MM.1S (cell line): ENCODE measurements around the gene C3.
A peak's percentile ranks its signal among the peaks of the same experiment; 100 is the strongest.

Source experiments
- EZH2 ChIP-seq: fragments of 300-600 bp; sonication (generic); optimal IDR thresholded peaks from 2 replicates; pipeline ENCODE3; 2017; ENCODE audit warnings: low read depth, mild to moderate bottlenecking, antibody characterized with exemption, low read length, mixed read lengths
- EZH2phosphoT487 ChIP-seq: fragments of 300-600 bp; sonication (generic); IDR thresholded peaks from 2 replicates; pipeline ENCODE4 v1.6.1; 2018; ENCODE audit warnings: antibody characterized with exemption, low read length
- TF ChIP-seq, protein P1 (sequence below): fragments of 300-600 bp; sonication (generic); IDR thresholded peaks from 2 replicates; pipeline ENCODE4 v1.5.1; 2016; ENCODE audit warnings: antibody characterized with exemption, low read length, mixed read lengths

DNA sequence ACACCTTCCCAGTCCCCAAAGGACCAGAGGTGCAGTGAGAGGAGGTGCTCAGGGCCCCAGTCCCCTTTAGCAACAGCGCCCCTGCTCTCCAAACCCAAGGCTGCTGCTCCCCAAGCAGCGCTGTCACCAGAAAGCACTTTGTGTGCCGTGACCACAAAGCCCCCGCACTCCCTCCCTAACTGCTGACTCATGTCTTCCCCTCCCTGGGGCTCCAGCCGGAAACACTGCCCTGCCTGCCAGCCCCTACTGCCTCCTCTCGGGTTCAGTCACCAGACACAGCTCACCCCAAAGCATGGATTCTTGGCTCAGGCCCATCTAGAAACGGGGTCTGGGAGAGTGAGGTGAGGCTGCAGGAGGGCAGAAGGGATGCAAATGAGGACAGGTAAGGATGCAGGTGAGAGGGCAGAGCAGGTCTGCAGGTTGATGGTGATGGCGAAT is 45.6 kb downstream of the C3 start:
- TF ChIP-seq, protein P1, sequence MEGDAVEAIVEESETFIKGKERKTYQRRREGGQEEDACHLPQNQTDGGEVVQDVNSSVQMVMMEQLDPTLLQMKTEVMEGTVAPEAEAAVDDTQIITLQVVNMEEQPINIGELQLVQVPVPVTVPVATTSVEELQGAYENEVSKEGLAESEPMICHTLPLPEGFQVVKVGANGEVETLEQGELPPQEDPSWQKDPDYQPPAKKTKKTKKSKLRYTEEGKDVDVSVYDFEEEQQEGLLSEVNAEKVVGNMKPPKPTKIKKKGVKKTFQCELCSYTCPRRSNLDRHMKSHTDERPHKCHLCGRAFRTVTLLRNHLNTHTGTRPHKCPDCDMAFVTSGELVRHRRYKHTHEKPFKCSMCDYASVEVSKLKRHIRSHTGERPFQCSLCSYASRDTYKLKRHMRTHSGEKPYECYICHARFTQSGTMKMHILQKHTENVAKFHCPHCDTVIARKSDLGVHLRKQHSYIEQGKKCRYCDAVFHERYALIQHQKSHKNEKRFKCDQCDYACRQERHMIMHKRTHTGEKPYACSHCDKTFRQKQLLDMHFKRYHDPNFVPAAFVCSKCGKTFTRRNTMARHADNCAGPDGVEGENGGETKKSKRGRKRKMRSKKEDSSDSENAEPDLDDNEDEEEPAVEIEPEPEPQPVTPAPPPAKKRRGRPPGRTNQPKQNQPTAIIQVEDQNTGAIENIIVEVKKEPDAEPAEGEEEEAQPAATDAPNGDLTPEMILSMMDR = peak; percentile 53
- TF ChIP-seq EZH2 = no peak
- TF ChIP-seq EZH2phosphoT487 = no peak
